Parathyroid adenoma (tissue), 2 donors: Measurements from ENCODE around the gene UBAP1.
"Not testable (repeated sequence)": the region's sequence is repeated elsewhere in the genome, so short reads cannot be mapped to it uniquely, and the experiment has no call there.

ENCODE experiments used
- H2AFZ ChIP-seq: fragments of 300-600 bp; sonication (generic); one replicate; pipeline ENCODE4 v1.7.0; 2017; ENCODE audit warnings: antibody characterized with exemption, mild to moderate bottlenecking
- H3K27ac ChIP-seq: fragments of 300-600 bp; sonication (generic); one replicate; pipeline ENCODE4 v1.7.0; 2017
- H3K27me3 ChIP-seq: fragments of 300-600 bp; sonication (generic); one replicate; pipeline ENCODE4 v1.7.0; 2017; ENCODE audit warnings: low read length; ENCODE audit not compliant: control insufficient read depth, insufficient read depth
- H3K36me3 ChIP-seq: fragments of 300-600 bp; sonication (generic); one replicate; pipeline ENCODE4 v1.7.0; 2017; ENCODE audit warnings: low read length; ENCODE audit not compliant: control insufficient read depth, insufficient read depth
- H3K4me1 ChIP-seq: fragments of 300-600 bp; sonication (generic); one replicate; pipeline ENCODE4 v1.7.0; 2017; ENCODE audit warnings: control low read depth
- H3K4me2 ChIP-seq: fragments of 300-600 bp; sonication (generic); one replicate; pipeline ENCODE4 v1.7.0; 2017; ENCODE audit warnings: low read length
- H3K4me3 ChIP-seq: fragments of 300-600 bp; sonication (generic); one replicate; pipeline ENCODE4 v1.7.0; 2017; ENCODE audit warnings: low read depth, low read length
- H3K79me2 ChIP-seq: fragments of 300-600 bp; sonication (generic); one replicate; pipeline ENCODE4 v1.7.0; 2017; ENCODE audit warnings: control low read depth
- H3K9ac ChIP-seq: fragments of 300-600 bp; sonication (generic); one replicate; pipeline ENCODE4 v1.7.0; 2017; ENCODE audit warnings: mild to moderate bottlenecking
- H3K9me3 ChIP-seq: fragments of 300-600 bp; sonication (generic); one replicate; pipeline ENCODE4 v1.7.0; 2017; ENCODE audit warnings: low read length; ENCODE audit not compliant: control insufficient read depth
- TF ChIP-seq, protein P1 (sequence below): fragments of 300-600 bp; sonication (generic); IDR thresholded peaks from one replicate; pipeline ENCODE4 v1.7.0; 2017; ENCODE audit warnings: antibody characterized with exemption, mild to moderate bottlenecking
- donor health status: primary hyperparathyroidism.

UBAP1 gene

GRCh38 chr9:34246453-34246852, 67.6 kb downstream of the UBAP1 start:
- Histone ChIP-seq H3K27me3 (no peaks in the 10 kb centered on the region), H3K36me3 (no peaks in the 10 kb centered on the region), H3K9me3 (no peaks in the 10 kb centered on the region), H3K9ac (no peak overlapping the region), H3K79me2 (no peaks in the 10 kb centered on the region), H3K4me1 (no peaks in the 10 kb centered on the region), H2AFZ (no peak overlapping the region), H3K4me3 (no peak overlapping the region), H3K4me2 (no peak overlapping the region), H3K27ac (no peak overlapping the region)
- TF ChIP-seq, protein P1, sequence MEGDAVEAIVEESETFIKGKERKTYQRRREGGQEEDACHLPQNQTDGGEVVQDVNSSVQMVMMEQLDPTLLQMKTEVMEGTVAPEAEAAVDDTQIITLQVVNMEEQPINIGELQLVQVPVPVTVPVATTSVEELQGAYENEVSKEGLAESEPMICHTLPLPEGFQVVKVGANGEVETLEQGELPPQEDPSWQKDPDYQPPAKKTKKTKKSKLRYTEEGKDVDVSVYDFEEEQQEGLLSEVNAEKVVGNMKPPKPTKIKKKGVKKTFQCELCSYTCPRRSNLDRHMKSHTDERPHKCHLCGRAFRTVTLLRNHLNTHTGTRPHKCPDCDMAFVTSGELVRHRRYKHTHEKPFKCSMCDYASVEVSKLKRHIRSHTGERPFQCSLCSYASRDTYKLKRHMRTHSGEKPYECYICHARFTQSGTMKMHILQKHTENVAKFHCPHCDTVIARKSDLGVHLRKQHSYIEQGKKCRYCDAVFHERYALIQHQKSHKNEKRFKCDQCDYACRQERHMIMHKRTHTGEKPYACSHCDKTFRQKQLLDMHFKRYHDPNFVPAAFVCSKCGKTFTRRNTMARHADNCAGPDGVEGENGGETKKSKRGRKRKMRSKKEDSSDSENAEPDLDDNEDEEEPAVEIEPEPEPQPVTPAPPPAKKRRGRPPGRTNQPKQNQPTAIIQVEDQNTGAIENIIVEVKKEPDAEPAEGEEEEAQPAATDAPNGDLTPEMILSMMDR: no peak

- not testable (repeated sequence) for H3K36me3 ChIP-seq, H3K79me2 ChIP-seq, H3K9ac ChIP-seq, H3K27me3 ChIP-seq, H3K4me1 ChIP-seq, H3K4me3 ChIP-seq, H3K4me2 ChIP-seq, H2AFZ ChIP-seq, H3K9me3 ChIP-seq, H3K27ac ChIP-seq
Measured at GRCh38 chr9:34247782-34248181, 68.9 kb downstream of the UBAP1 start.

- Histone ChIP-seq H3K79me2 (no peaks in the 10 kb centered on the region), H2AFZ (no peak overlapping the region), H3K4me2 (no peak overlapping the region), H3K4me1 (no peaks in the 10 kb centered on the region), H3K27me3 (no peaks in the 10 kb centered on the region), H3K9ac (no peak overlapping the region), H3K27ac (no peak overlapping the region), H3K9me3 (no peaks in the 10 kb centered on the region), H3K4me3 (no peak overlapping the region), H3K36me3 (no peaks in the 10 kb centered on the region)
- TF ChIP-seq, protein P1: no peak
Measured at GRCh38 chr9:34249274-34249673, 70.4 kb downstream of the UBAP1 start.

DNA sequence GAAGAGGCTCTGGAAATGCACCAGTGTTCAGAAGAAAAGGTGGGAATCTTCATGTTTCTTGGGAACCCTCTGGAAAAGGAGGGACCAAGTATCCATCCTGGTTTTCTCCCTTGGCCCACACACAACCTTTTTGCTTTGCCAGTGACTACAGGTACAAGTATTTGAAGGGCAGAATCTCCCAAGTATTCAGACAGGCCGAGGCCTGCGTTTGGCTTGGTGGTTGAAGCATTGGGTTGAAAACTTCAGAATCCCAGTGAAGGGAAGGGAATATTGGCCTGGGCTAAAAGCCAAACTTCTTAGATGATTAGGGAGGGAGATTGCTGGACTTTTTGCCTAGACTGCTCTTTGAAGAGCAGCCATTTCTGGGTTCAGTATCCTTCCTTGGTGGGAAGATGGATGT, 71.9 kb downstream of the UBAP1 start:
- Histone ChIP-seq H3K27ac (no peak overlapping the region), H2AFZ (no peak overlapping the region), H3K79me2 (no peaks in the 10 kb centered on the region), H3K9me3 (no peaks in the 10 kb centered on the region), H3K4me1 (no peaks in the 10 kb centered on the region), H3K9ac (no peak overlapping the region), H3K4me3 (no peak overlapping the region), H3K36me3 (no peaks in the 10 kb centered on the region), H3K4me2 (no peak overlapping the region), H3K27me3 (no peaks in the 10 kb centered on the region)
- TF ChIP-seq, protein P1: no peak

- H3K9ac ChIP-seq: no peak overlapping the region
- no peak overlapping the region for H3K4me2 ChIP-seq
- TF ChIP-seq, protein P1: no peak
- no peak overlapping the region for H3K4me3 ChIP-seq
- no peak overlapping the region for H3K27ac ChIP-seq
- H3K79me2 ChIP-seq: no peaks in the 10 kb centered on the region
- H3K4me1 ChIP-seq: no peaks in the 10 kb centered on the region
- no peaks in the 10 kb centered on the region for H3K27me3 ChIP-seq
- H2AFZ ChIP-seq: no peak overlapping the region
- no peaks in the 10 kb centered on the region for H3K36me3 ChIP-seq
- no peaks in the 10 kb centered on the region for H3K9me3 ChIP-seq
Measured at GRCh38 chr9:34252016-34252415, 73.2 kb downstream of the UBAP1 start.
